Spinal cord (tissue), 10 donors: ENCODE results near the gene NEO1. TPM values are rescaled to one million over a fixed set of nuclear protein-coding genes. Genes with fewer than 3 reads are reported as not detected.

Source experiments
- DNase-seq, 6 donors: peaks; one replicate each; pipeline versions ENCODE4 v3.0.0 to v3.0.0-alpha.2; 2013 to 2015; ENCODE audit warnings: low spot score in 6 of 6, low read depth in 4 of 6
- H3K27ac ChIP-seq: one replicate; pipeline ENCODE4 v1.5.1; 2013; ENCODE audit warnings: low read depth, low read length, control low read depth
- H3K27me3 ChIP-seq: one replicate; pipeline ENCODE4 v1.6.1; 2013; ENCODE audit warnings: low read length; ENCODE audit not compliant: control insufficient read depth, insufficient read depth
- H3K36me3 ChIP-seq: one replicate; pipeline ENCODE4 v1.6.1; 2013; ENCODE audit warnings: low read length; ENCODE audit not compliant: control insufficient read depth, insufficient read depth
- H3K4me1 ChIP-seq: one replicate; pipeline ENCODE4 v1.6.1; 2013; ENCODE audit warnings: low read length; ENCODE audit not compliant: control insufficient read depth, insufficient read depth
- H3K4me3 ChIP-seq: one replicate; pipeline ENCODE4 v1.5.1; 2013; ENCODE audit warnings: low read depth, low read length, control low read depth
- H3K9me3 ChIP-seq: one replicate; pipeline ENCODE4 v1.6.1; 2013; ENCODE audit warnings: low read length; ENCODE audit not compliant: control insufficient read depth, insufficient read depth
- WGBS: methylation state at CpG from one replicate; pipeline ENCODE4 v1.1.5; 2013; ENCODE audit warnings: missing lambda C conversion rate; ENCODE audit not compliant: insufficient coverage; 5-methylcytosine and 5-hydroxymethylcytosine counted together
- polyA plus RNA-seq, 2 donors: library from polyadenylated mRNA; unstranded; fragments of 120-200 nt; gene quantifications; one replicate each; pipeline ENCODE4 v1.2.1, GENCODE V29; 2013; ENCODE audit not compliant: insufficient read length in 2 of 2
- small RNA-seq: library from RNA; depleted of rRNA; stranded (forward); fragments of <200 nt; gene quantifications from one replicate; pipeline ENCODE3, GENCODE V24; 2014; ENCODE audit warnings: low replicate concordance
- total RNA-seq, 2 donors: library from RNA; depleted of rRNA in 1 of 2; stranded (reverse); fragments of 120-200 nt in 1 of 2; fragments of >200 nt in 1 of 2; gene quantifications; one replicate each; pipeline versions ENCODE4 v1.2.3 to v1.2.4, GENCODE V29; 2013 to 2014
- donor health status: healthy.

Gene NEO1
- total and polyA plus RNA-seq, 4 donors, result 70.6 to 121 (median 104) TPM

DNA sequence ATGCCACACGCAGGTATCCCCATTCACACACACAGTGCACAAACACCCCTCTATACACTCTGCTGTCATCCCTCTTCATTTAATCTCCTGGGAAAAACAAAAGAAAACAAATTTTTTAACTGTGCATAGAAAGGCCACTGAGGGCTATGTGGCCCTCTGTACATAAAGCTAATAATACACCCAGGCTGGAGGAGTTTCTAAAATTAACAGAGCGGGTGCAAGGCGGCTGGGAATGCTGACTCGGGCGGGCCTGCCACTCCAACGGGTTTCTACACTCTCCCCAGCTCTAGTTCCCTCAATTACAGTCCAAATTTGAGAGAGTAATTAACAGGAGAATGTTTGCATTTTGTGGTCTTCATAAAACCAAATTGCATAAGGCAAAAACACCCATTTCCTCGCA, 293.4 kb downstream of the NEO1 start:
- 100% methylated on average over 2 of the region's 7 CpGs for WGBS
- DNase-seq, result no peak
- Histone ChIP-seq H3K4me1 (peaks cover 11% of the 10 kb centered on the region), H3K27ac (no peak overlapping the region), H3K4me3 (no peak overlapping the region), H3K36me3 (peaks cover 15% of the 10 kb centered on the region), H3K27me3 (no peaks in the 10 kb centered on the region), H3K9me3 (no peaks in the 10 kb centered on the region)

- H3K36me3 ChIP-seq, result peaks cover 11% of the 10 kb centered on the region
- no peaks in the 10 kb centered on the region for H3K9me3 ChIP-seq
- H3K27me3 ChIP-seq, result no peaks in the 10 kb centered on the region
- 33% methylated on average over 7 of the region's 9 CpGs for WGBS
- no peak overlapping the region for H3K27ac ChIP-seq
- peak in 1 of 6 donors; percentile 36 for DNase-seq
- H3K4me3 ChIP-seq, result no peak overlapping the region
- peaks cover 11% of the 10 kb centered on the region for H3K4me1 ChIP-seq
These were observed 294.6 kb downstream of the NEO1 start for GRCh38 chr15:73346735-73347312.

DNA sequence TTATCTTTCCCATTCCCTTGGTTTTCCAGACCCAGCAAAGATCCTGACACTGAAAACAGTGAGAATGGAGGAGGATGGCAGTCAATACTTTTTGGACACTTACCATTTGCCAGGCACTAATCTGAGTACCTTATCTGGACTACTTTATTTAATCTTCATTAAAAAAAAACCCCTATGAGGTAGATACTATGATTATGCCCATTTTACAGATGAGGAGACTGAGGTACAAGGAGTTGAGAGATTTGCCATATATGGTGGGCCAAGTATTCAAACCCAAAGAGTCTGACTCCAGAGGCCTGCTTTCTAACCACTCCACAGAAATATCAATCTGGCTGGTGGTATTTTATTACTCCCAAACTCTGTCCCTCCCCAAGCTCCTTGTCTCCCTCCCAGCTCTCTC, 296.9 kb downstream of the NEO1 start:
- H3K27ac ChIP-seq, result no peak overlapping the region
- H3K36me3 ChIP-seq, result peaks cover under 1% of the 10 kb centered on the region
- no peaks in the 10 kb centered on the region for H3K9me3 ChIP-seq
- H3K27me3 ChIP-seq, result no peaks in the 10 kb centered on the region
- DNase-seq, result no peak
- no peak overlapping the region for H3K4me3 ChIP-seq
- peaks cover 9% of the 10 kb centered on the region for H3K4me1 ChIP-seq

GRCh38 chr15:73352082-73352481, 299.8 kb downstream of the NEO1 start:
- Histone ChIP-seq H3K27me3 (no peaks in the 10 kb centered on the region), H3K4me1 (peaks cover 11% of the 10 kb centered on the region)
- peak in 2 of 6 donors; percentile 61 to 83 for DNase-seq

GRCh38 chr15:73353734-73354133, 301.5 kb downstream of the NEO1 start:
- Histone ChIP-seq H3K4me1 (peaks cover 26% of the 10 kb centered on the region), H3K36me3 (no peaks in the 10 kb centered on the region), H3K27me3 (no peaks in the 10 kb centered on the region), H3K9me3 (no peaks in the 10 kb centered on the region), H3K27ac (no peak overlapping the region), H3K4me3 (no peak overlapping the region)
- no peak for DNase-seq
- 86% methylated on average over 1 of the region's 3 CpGs for WGBS

More at GRCh38 chr15:73352082-73352481, 299.8 kb downstream of the NEO1 start:
- WGBS, result 77% methylated on average over 6 of the region's 10 CpGs
- Histone ChIP-seq H3K36me3 (no peaks in the 10 kb centered on the region), H3K9me3 (no peaks in the 10 kb centered on the region), H3K27ac (no peak overlapping the region), H3K4me3 (no peak overlapping the region)

DNA sequence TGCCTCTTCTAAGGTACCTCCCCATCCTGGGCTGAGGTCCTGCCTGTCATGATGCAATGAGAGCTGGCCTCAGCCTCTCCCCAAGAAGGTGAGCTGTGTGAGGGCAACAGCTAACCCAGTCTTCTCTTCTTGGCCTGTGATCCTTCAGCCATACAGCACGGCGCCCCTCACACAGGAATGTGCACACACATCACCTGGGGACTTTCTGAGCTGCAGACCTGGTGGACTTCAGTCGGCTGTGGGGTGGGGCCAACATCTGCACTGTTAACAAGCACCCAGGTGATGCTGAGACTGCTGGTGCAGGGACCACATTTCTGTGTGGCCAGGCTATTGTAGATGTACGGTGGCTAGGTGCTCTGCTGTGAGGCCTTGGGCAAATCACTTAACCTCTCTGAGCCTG, 302.0 kb downstream of the NEO1 start:
- H3K27me3 ChIP-seq, result no peaks in the 10 kb centered on the region
- no peaks in the 10 kb centered on the region for H3K9me3 ChIP-seq
- WGBS, result 91% methylated on average over 2 of the region's 4 CpGs
- H3K36me3 ChIP-seq, result no peaks in the 10 kb centered on the region
- H3K4me3 ChIP-seq, result no peak overlapping the region
- no peak for DNase-seq
- no peak overlapping the region for H3K27ac ChIP-seq
- H3K4me1 ChIP-seq, result peaks cover 30% of the 10 kb centered on the region

Small RNA genes lying within 50 kb of the gene (small RNA-seq; reads per million reads assigned to genes)
- gene FKBP1AP2, result not detected
